Liver (tissue), 9 donors: ENCODE results near the gene SPATA31C1. TPM values are rescaled to one million over a fixed set of nuclear protein-coding genes. Genes with fewer than 3 reads are reported as not detected.

ENCODE experiments used
- DNase-seq: peaks from one replicate; pipeline ENCODE4 v3.0.0-alpha.2; 2017; ENCODE audit warnings: low spot score
- H3K27ac ChIP-seq, 2 donors: one replicate each; pipeline ENCODE4 v1.7.0; 2013; ENCODE audit warnings: inconsistent platforms in 2 of 2, low read length in 2 of 2, control low read depth in 1 of 2, low read depth in 1 of 2, mild to moderate bottlenecking in 1 of 2
- H3K27me3 ChIP-seq, 4 donors: one replicate each; pipeline versions ENCODE4 v1.6.1 to v1.7.0; 2013; ENCODE audit warnings: low read length in 3 of 4, inconsistent platforms in 1 of 4, mild to moderate bottlenecking in 1 of 4, moderate library complexity in 1 of 4; ENCODE audit not compliant: control insufficient read depth in 4 of 4, insufficient read depth in 4 of 4
- H3K36me3 ChIP-seq, 4 donors: one replicate each; pipeline versions ENCODE4 v1.6.1 to v1.7.0; 2013; ENCODE audit warnings: low read length in 3 of 4, mild to moderate bottlenecking in 3 of 4, low read depth in 1 of 4, moderate library complexity in 1 of 4; ENCODE audit not compliant: control insufficient read depth in 4 of 4, insufficient read depth in 3 of 4
- H3K4me1 ChIP-seq, 4 donors: one replicate each; pipeline versions ENCODE4 v1.6.1 to v1.7.0; 2013; ENCODE audit warnings: low read length in 3 of 4, mild to moderate bottlenecking in 3 of 4, moderate library complexity in 1 of 4; ENCODE audit not compliant: control insufficient read depth in 4 of 4, insufficient read depth in 4 of 4
- H3K4me3 ChIP-seq, 3 donors: one replicate each; pipeline versions ENCODE4 v1.6.1 to v1.7.0; 2013; ENCODE audit warnings: low read length in 3 of 3, control low read depth in 1 of 3, low read depth in 1 of 3, mild to moderate bottlenecking in 1 of 3
- H3K9ac ChIP-seq, 2 donors: one replicate each; pipeline ENCODE4 v1.7.0; 2013; ENCODE audit warnings: low read length in 2 of 2, mild to moderate bottlenecking in 2 of 2, moderate library complexity in 2 of 2, control low read depth in 1 of 2, low read depth in 1 of 2
- H3K9me3 ChIP-seq, 4 donors: one replicate each; pipeline versions ENCODE4 v1.6.1 to v1.7.0; 2013; ENCODE audit warnings: low read length in 3 of 4; ENCODE audit not compliant: control insufficient read depth in 4 of 4
- ATF3 ChIP-seq: IDR thresholded peaks from 2 replicates; pipeline ENCODE4 v1.6.1; 2016; ENCODE audit warnings: antibody characterized with exemption
- CTCF ChIP-seq: fragments of 150-350 bp; IDR thresholded peaks from 2 replicates; pipeline ENCODE4 v1.5.1; 2017; ENCODE audit warnings: improper control_type of control experiment, low read depth, low read length; ENCODE audit not compliant: missing input control
- EGR1 ChIP-seq, 2 donors: IDR thresholded peaks; 2 replicates each; pipeline ENCODE4 v1.6.1; 2016 to 2018; ENCODE audit warnings: antibody characterized with exemption in 2 of 2, low read depth in 2 of 2
- FOXA1 ChIP-seq: IDR thresholded peaks from 2 replicates; pipeline ENCODE4 v1.6.1; 2016; ENCODE audit warnings: antibody characterized with exemption
- FOXA2 ChIP-seq: IDR thresholded peaks from 2 replicates; pipeline ENCODE4 v1.6.1; 2016; ENCODE audit warnings: antibody characterized with exemption
- GABPA ChIP-seq, 2 donors: IDR thresholded peaks in 1 of 2; conservative IDR thresholded peaks in 1 of 2; 2 replicates each; pipeline ENCODE4 v1.6.1; 2016; ENCODE audit warnings: antibody characterized with exemption in 2 of 2, mild to moderate bottlenecking in 1 of 2, moderate library complexity in 1 of 2
- HNF4A ChIP-seq, 2 donors: conservative IDR thresholded peaks; 2 replicates each; pipeline ENCODE4 v1.6.1; 2016; ENCODE audit warnings: antibody characterized with exemption in 2 of 2, mild to moderate bottlenecking in 2 of 2
- HNF4G ChIP-seq: IDR thresholded peaks from 2 replicates; pipeline ENCODE4 v1.6.1; 2016; ENCODE audit warnings: antibody characterized with exemption
- JUND ChIP-seq, 2 donors: IDR thresholded peaks; 2 replicates each; pipeline ENCODE4 v1.6.1; 2016; ENCODE audit warnings: antibody characterized with exemption in 2 of 2
- NR2F2 ChIP-seq: IDR thresholded peaks from 2 replicates; pipeline ENCODE4 v1.6.1; 2016; ENCODE audit warnings: antibody characterized with exemption
- RAD21 ChIP-seq, 2 donors: IDR thresholded peaks; 2 replicates each; pipeline ENCODE4 v1.6.1; 2016; ENCODE audit warnings: antibody characterized with exemption in 2 of 2, mild to moderate bottlenecking in 2 of 2
- REST ChIP-seq: IDR thresholded peaks from 2 replicates; pipeline ENCODE4 v1.6.1; 2016; ENCODE audit warnings: antibody characterized with exemption, mild to moderate bottlenecking
- RXRA ChIP-seq, 2 donors: IDR thresholded peaks; 2 replicates each; pipeline ENCODE4 v1.6.1; 2017 to 2018; ENCODE audit warnings: antibody characterized with exemption in 2 of 2, mild to moderate bottlenecking in 1 of 2
- TAF1 ChIP-seq: conservative IDR thresholded peaks from 2 replicates; pipeline ENCODE4 v1.6.1; 2016; ENCODE audit warnings: antibody characterized with exemption, mild to moderate bottlenecking
- YY1 ChIP-seq: IDR thresholded peaks from 2 replicates; pipeline ENCODE4 v1.6.1; 2016; ENCODE audit warnings: antibody characterized with exemption, mild to moderate bottlenecking
- ZBTB33 ChIP-seq: IDR thresholded peaks from 2 replicates; pipeline ENCODE4 v1.6.1; 2016; ENCODE audit warnings: antibody characterized with exemption
- WGBS: extraction: QIAGEN DNeasy Blood & Tissue Kit; methylation state at CpG from one replicate; pipeline ENCODE4 v1.1.7; 2013; 5-methylcytosine and 5-hydroxymethylcytosine counted together
- polyA plus RNA-seq, 2 donors: library from polyadenylated mRNA; stranded (reverse) in 1 of 2; unstranded in 1 of 2; fragments of 200-250 nt in 1 of 2; fragments of >200 nt in 1 of 2; fragmentation: Nextera tagmentation in 1 of 2; extraction: Ambion mirVana in 1 of 2; gene quantifications; one replicate each; pipeline versions ENCODE4 v1.2.1 to v1.2.3, GENCODE V29; 2013 to 2015
- total RNA-seq, 2 donors: library from RNA; depleted of rRNA; stranded (reverse); fragments of >200 nt; gene quantifications; one replicate each; pipeline ENCODE4 v1.2.3, GENCODE V29; 2014
- TF ChIP-seq, protein P1 (sequence below): IDR thresholded peaks from 2 replicates; pipeline ENCODE4 v1.6.1; 2016; ENCODE audit warnings: antibody characterized with exemption
- donor health status: healthy.
- donor health status: healthy.
- donor health status: healthy.
- donor health status: healthy.
- donor health status: healthy.

Gene SPATA31C1
- total and polyA plus RNA-seq, 4 donors, result 0.05 TPM; not detected in 3

DNA sequence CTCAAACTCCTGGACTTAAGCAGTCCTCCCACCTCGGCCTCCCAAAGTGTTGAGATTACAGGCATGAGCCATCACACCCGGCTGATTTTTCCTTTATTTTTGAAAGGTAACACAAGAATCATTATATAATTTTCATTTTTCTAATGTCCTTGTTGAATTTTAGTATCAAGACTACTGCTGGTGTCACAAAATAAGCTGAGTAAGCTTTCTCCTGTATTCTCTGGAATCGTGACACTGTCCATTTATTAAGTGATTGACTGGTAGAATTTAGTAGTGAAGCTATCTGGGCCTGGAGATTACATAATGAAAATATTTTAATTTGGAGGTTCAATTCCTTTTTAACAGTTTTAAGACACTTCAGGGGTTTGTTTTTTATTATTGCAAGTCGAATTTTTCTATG, 47.1 kb downstream of the SPATA31C1 start:
- Histone ChIP-seq H3K9me3 (no peaks in the 10 kb centered on the region), H3K36me3 (peaks cover 0 to 9% (median 3%) of the 10 kb centered on the region in 4 donors), H3K27me3 (no peaks in the 10 kb centered on the region), H3K9ac (no peak overlapping the region), H3K27ac (no peak overlapping the region), H3K4me1 (peaks cover 0 to 13% (median 11%) of the 10 kb centered on the region in 4 donors), H3K4me3 (no peak overlapping the region)
- TF ChIP-seq, protein P1, sequence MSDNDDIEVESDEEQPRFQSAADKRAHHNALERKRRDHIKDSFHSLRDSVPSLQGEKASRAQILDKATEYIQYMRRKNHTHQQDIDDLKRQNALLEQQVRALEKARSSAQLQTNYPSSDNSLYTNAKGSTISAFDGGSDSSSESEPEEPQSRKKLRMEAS, result no peak
- no peak for TF ChIP-seq YY1
- WGBS, result 68% methylated on average over 4 of the region's 4 CpGs
- DNase-seq, result no peak

- no peak overlapping the region for H3K4me3 ChIP-seq
- no peaks in the 10 kb centered on the region for H3K27me3 ChIP-seq
- WGBS, result 87% methylated on average over 6 of the region's 6 CpGs
- H3K36me3 ChIP-seq, result peaks cover 0 to 9% (median 3%) of the 10 kb centered on the region in 4 donors
- H3K4me1 ChIP-seq, result no peaks in the 10 kb centered on the region
- DNase-seq, result no peak
- TF ChIP-seq ZBTB33 (no peak), JUND (IDR thresholded peaks at IDR 0.05) (no peak), NR2F2 (no peak), FOXA1 (no peak), CTCF (no peak), FOXA2 (no peak), ATF3 (no peak), REST (no peak), RXRA (IDR thresholded peaks at IDR 0.05) (no peak), EGR1 (IDR thresholded peaks at IDR 0.05; ENCODE audit: low read depth in 2 of 2) (no peak), GABPA (IDR thresholded peaks at IDR 0.05 in 1 of 2, conservative IDR thresholded peaks at IDR 0.05 in 1 of 2) (no peak), HNF4G (no peak), TAF1 (no peak), HNF4A (conservative IDR thresholded peaks at IDR 0.05) (no peak), RAD21 (IDR thresholded peaks at IDR 0.05) (no peak)
- no peaks in the 10 kb centered on the region for H3K9me3 ChIP-seq
- no peak overlapping the region for H3K27ac ChIP-seq
- H3K9ac ChIP-seq, result no peak overlapping the region
Observed at GRCh38 chr9:87968155-87968554, 50.4 kb downstream of the SPATA31C1 start.
